Mucosa of rectum (tissue), 2 donors: ENCODE results near the gene KERA.

Experiments used
- H3K27ac ChIP-seq, 2 donors: one replicate each; pipeline ENCODE4 v1.7.0; 2013; ENCODE audit warnings: inconsistent platforms in 2 of 2, low read depth in 2 of 2, low read length in 2 of 2
- H3K27me3 ChIP-seq, 2 donors: one replicate each; pipeline ENCODE4 v1.7.0; 2013; ENCODE audit warnings: low read length in 2 of 2; ENCODE audit not compliant: control insufficient read depth in 2 of 2, insufficient read depth in 2 of 2
- H3K36me3 ChIP-seq, 2 donors: one replicate each; pipeline ENCODE4 v1.7.0; 2013; ENCODE audit warnings: low read length in 2 of 2; ENCODE audit not compliant: control insufficient read depth in 2 of 2, insufficient read depth in 2 of 2
- H3K4me1 ChIP-seq, 2 donors: one replicate each; pipeline ENCODE4 v1.7.0; 2013; ENCODE audit warnings: low read length in 2 of 2, mild to moderate bottlenecking in 1 of 2; ENCODE audit not compliant: control insufficient read depth in 2 of 2, insufficient read depth in 2 of 2
- H3K4me3 ChIP-seq, 2 donors: one replicate each; pipeline ENCODE4 v1.7.0; 2013; ENCODE audit warnings: low read length in 2 of 2
- H3K9ac ChIP-seq, 2 donors: one replicate each; pipeline ENCODE4 v1.7.0; 2013; ENCODE audit warnings: low read length in 2 of 2, low read depth in 1 of 2, mild to moderate bottlenecking in 1 of 2
- H3K9me3 ChIP-seq, 2 donors: one replicate each; pipeline ENCODE4 v1.7.0; 2013; ENCODE audit warnings: low read length in 2 of 2; ENCODE audit not compliant: control insufficient read depth in 2 of 2
- donor health status: healthy.
- donor health status: Normal muscosa, but diverticular disease.

The KERA gene

GRCh38 chr12:91017511-91018263, 40.1 kb downstream of the KERA start:
- Histone ChIP-seq H3K4me3 (no peak overlapping the region), H3K27me3 (no peaks in the 10 kb centered on the region), H3K27ac (no peak overlapping the region), H3K36me3 (no peaks in the 10 kb centered on the region), H3K4me1 (no peaks in the 10 kb centered on the region), H3K9me3 (no peaks in the 10 kb centered on the region), H3K9ac (no peak overlapping the region)

GRCh38 chr12:91017043-91017442, 40.8 kb downstream of the KERA start:
- Histone ChIP-seq H3K4me1 (no peaks in the 10 kb centered on the region), H3K27ac (no peak overlapping the region), H3K36me3 (no peaks in the 10 kb centered on the region), H3K9ac (no peak overlapping the region), H3K27me3 (no peaks in the 10 kb centered on the region), H3K4me3 (no peak overlapping the region), H3K9me3 (no peaks in the 10 kb centered on the region)

- no peaks in the 10 kb centered on the region for H3K9me3 ChIP-seq
- no peak overlapping the region for H3K4me3 ChIP-seq
- no peaks in the 10 kb centered on the region for H3K27me3 ChIP-seq
- H3K9ac ChIP-seq: no peak overlapping the region
- no peaks in the 10 kb centered on the region for H3K36me3 ChIP-seq
- H3K27ac ChIP-seq: no peak overlapping the region
- no peaks in the 10 kb centered on the region for H3K4me1 ChIP-seq
Measured at GRCh38 chr12:91009319-91009950, 48.4 kb downstream of the KERA start.

GRCh38 chr12:91007531-91008290, 50.1 kb downstream of the KERA start:
- Histone ChIP-seq H3K36me3 (no peaks in the 10 kb centered on the region), H3K27me3 (no peaks in the 10 kb centered on the region), H3K4me3 (no peak overlapping the region), H3K4me1 (no peaks in the 10 kb centered on the region), H3K9ac (no peak overlapping the region), H3K9me3 (no peaks in the 10 kb centered on the region), H3K27ac (no peak overlapping the region)

- Histone ChIP-seq H3K9ac (no peak within 1 kb of the TSS), H3K27ac (no peak within 1 kb of the TSS), H3K9me3 (no peaks in the 10 kb centered on the region), H3K4me3 (no peak within 1 kb of the TSS), H3K36me3 (no peaks in the 10 kb centered on the region), H3K27me3 (no peaks in the 10 kb centered on the region), H3K4me1 (no peaks in the 10 kb centered on the region)
Measured at GRCh38 chr12:91004872-91005271, 53.0 kb downstream of the KERA start, which contains the start of gene EPYC. TSS of gene EPYC (minus strand) at chr12:91004972. CDS start at chr12:91002565, 2,407 bp downstream.

- no peaks in the 10 kb centered on the region for H3K4me1 ChIP-seq
- H3K9me3 ChIP-seq: no peaks in the 10 kb centered on the region
- H3K27ac ChIP-seq: no peak overlapping the region
- no peaks in the 10 kb centered on the region for H3K27me3 ChIP-seq
- no peak overlapping the region for H3K9ac ChIP-seq
- no peak overlapping the region for H3K4me3 ChIP-seq
- H3K36me3 ChIP-seq: no peaks in the 10 kb centered on the region
Measured at GRCh38 chr12:91003737-91004136, 54.1 kb downstream of the KERA start.

GRCh38 chr12:91001306-91001705, 56.5 kb downstream of the KERA start:
- H3K27me3 ChIP-seq: no peaks in the 10 kb centered on the region
- H3K9me3 ChIP-seq: no peaks in the 10 kb centered on the region
- H3K27ac ChIP-seq: no peak overlapping the region
- no peak overlapping the region for H3K9ac ChIP-seq
- no peak overlapping the region for H3K4me3 ChIP-seq
- H3K36me3 ChIP-seq: no peaks in the 10 kb centered on the region
- no peaks in the 10 kb centered on the region for H3K4me1 ChIP-seq
